Right lobe of liver (tissue), 4 donors: ENCODE results near the gene WFDC2.

Experiments
- CTCF ChIP-seq, 4 donors: fragments of 200-600 bp in 3 of 4; fragments of 450-650 bp in 1 of 4; IDR thresholded peaks; one replicate each; pipeline versions ENCODE4 v1.5.1 to v1.8.0; 2016 to 2022; ENCODE audit warnings: antibody characterized with exemption in 4 of 4, mild to moderate bottlenecking in 2 of 4
- POLR2A ChIP-seq: fragments of 450-650 bp; IDR thresholded peaks from one replicate; pipeline ENCODE4 v1.6.1; 2017; ENCODE audit warnings: antibody characterized with exemption, mild to moderate bottlenecking
- donor health status: DM: no; HTN: no; CAD: no.
- donor health status: DM: no; HTN: no; CAD: no.
- donor health status: DM: no; HTN: yes; CAD: no.

DNA sequence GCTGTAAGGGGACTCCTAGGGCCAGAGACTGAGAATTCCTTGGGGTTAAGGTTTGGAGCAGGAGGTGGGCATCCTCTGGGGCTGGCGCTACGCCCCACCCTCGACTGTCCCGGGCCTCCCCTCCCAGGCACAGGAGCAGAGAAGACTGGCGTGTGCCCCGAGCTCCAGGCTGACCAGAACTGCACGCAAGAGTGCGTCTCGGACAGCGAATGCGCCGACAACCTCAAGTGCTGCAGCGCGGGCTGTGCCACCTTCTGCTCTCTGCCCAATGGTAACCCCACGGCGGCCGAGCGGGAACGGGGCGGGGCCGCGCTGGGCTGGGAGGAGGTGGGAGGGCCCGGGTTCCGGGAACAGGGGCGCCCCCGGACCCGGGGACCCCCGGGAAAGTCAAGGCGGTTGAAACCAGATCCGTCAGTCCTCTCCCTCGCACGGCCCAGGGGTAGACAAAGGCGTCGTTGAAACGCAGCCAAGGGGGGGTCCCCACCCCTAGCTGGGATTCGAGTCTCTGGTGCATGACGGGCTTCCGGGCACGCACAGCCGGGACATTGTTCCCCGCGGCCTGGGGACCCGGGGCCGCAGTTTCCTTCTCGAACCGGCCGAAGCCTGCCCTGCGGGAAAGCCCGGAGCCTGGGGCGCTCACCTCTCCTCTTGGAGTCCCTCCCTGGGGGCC lies 844 bp downstream of the WFDC2 start:
- no peak for TF ChIP-seq CTCF (IDR thresholded peaks at IDR 0.05)
- no peak for TF ChIP-seq POLR2A
